Prostate gland (tissue), 2 donors: ENCODE results near the gene GON4L.

Experiments
- POLR2A ChIP-seq: fragments of 450-650 bp; IDR thresholded peaks from one replicate; pipeline ENCODE4 v1.6.1; 2016; ENCODE audit warnings: antibody characterized with exemption, mild to moderate bottlenecking
- POLR2AphosphoS5 ChIP-seq: sonication (generic); formaldehyde crosslinking; IDR thresholded peaks from one replicate; pipeline ENCODE4 v1.6.1; 2017; ENCODE audit warnings: antibody characterized with exemption
- TF ChIP-seq, protein P1 (sequence below), 4 experiments: fragments of 200-600 bp in 2 of 4; fragments of 450-650 bp in 2 of 4; sonication (generic) in 2 of 4; IDR thresholded peaks; 1 replicate in 3 of 4; 2 replicates in 1 of 4; pipeline ENCODE4 v1.5.1; 2016 to 2019; ENCODE audit warnings: antibody characterized with exemption in 4 of 4, mild to moderate bottlenecking in 2 of 4, moderate library complexity in 2 of 4

DNA sequence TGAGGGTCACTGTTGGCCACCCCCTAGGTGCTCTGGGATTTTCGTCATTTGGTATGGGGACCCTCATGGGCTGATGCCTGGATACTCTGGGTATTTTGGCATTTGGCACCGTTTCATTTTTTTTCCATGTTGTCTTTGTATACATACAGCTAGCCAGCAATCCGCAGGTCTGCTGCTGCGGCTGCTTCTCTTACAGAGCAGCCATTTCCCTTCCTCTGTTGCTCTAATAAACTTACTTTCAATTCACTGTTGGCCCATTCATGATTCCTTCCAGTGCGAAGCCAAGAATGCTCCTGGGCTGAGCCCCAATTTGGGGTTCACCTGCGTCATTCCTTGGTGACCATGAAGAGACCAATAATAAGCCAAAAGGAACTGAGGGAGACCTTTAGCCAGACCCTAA, 21.5 kb downstream of the GON4L start:
- TF ChIP-seq, protein P1, sequence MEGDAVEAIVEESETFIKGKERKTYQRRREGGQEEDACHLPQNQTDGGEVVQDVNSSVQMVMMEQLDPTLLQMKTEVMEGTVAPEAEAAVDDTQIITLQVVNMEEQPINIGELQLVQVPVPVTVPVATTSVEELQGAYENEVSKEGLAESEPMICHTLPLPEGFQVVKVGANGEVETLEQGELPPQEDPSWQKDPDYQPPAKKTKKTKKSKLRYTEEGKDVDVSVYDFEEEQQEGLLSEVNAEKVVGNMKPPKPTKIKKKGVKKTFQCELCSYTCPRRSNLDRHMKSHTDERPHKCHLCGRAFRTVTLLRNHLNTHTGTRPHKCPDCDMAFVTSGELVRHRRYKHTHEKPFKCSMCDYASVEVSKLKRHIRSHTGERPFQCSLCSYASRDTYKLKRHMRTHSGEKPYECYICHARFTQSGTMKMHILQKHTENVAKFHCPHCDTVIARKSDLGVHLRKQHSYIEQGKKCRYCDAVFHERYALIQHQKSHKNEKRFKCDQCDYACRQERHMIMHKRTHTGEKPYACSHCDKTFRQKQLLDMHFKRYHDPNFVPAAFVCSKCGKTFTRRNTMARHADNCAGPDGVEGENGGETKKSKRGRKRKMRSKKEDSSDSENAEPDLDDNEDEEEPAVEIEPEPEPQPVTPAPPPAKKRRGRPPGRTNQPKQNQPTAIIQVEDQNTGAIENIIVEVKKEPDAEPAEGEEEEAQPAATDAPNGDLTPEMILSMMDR (IDR thresholded peaks at IDR 0.05) = no peak
- TF ChIP-seq POLR2AphosphoS5 (no peak), POLR2A (no peak)
